Suppressor macrophage treated with lipopolysaccharide for 4 hours (primary cell): ENCODE measurements around the gene ZDHHC11.
"Not testable (repeated sequence)": the region's sequence is repeated elsewhere in the genome, so short reads cannot be mapped to it uniquely, and the experiment has no call there.

Source experiments
- DNase-seq: peaks from one replicate; pipeline ENCODE4 v3.0.0-alpha.2; 2020

The ZDHHC11 gene

GRCh38 chr5:850511-851006 lies at the start of gene ZDHHC11:
Gene ZDHHC11 (minus strand): TSS chr5:850986. CDS start chr5:850602, 384 bp downstream.
- DNase-seq: no peak

- no peak for DNase-seq
Measured at GRCh38 chr5:893711-894110, 42.9 kb upstream of the ZDHHC11 start.

- no peak for DNase-seq
Measured at GRCh38 chr5:893137-893506, 42.3 kb upstream of the ZDHHC11 start.

GRCh38 chr5:892394-893136 lies 41.8 kb upstream of the ZDHHC11 start, which contains the start of the genes BRD9 and TRIP13:
Gene BRD9 (minus strand): TSS chr5:892801. CDS start chr5:892657, 144 bp downstream.
Gene TRIP13 (plus strand): TSS chr5:892884. CDS start chr5:892999, 115 bp downstream.
- peak; percentile 92 for DNase-seq

GRCh38 chr5:891837-892393 lies 41.1 kb upstream of the ZDHHC11 start:
- peak; percentile 4 for DNase-seq

GRCh38 chr5:891117-891836 lies 40.5 kb upstream of the ZDHHC11 start:
- peak; percentile 12 for DNase-seq

- DNase-seq: no peak
Measured at GRCh38 chr5:889075-889710, 38.4 kb upstream of the ZDHHC11 start.

GRCh38 chr5:888638-889035 lies 37.9 kb upstream of the ZDHHC11 start:
- no peak for DNase-seq

GRCh38 chr5:887947-888637 lies 37.3 kb upstream of the ZDHHC11 start:
- no peak for DNase-seq

- DNase-seq: no peak
Measured at GRCh38 chr5:886716-887325, 36.0 kb upstream of the ZDHHC11 start.

GRCh38 chr5:886036-886435 lies 35.2 kb upstream of the ZDHHC11 start:
- DNase-seq: no peak

GRCh38 chr5:885529-885928 lies 34.7 kb upstream of the ZDHHC11 start:
- DNase-seq: no peak

GRCh38 chr5:885127-885442 lies 34.3 kb upstream of the ZDHHC11 start:
- no peak for DNase-seq

GRCh38 chr5:884345-885126 lies 33.8 kb upstream of the ZDHHC11 start:
- DNase-seq: no peak

- DNase-seq: no peak
Measured at GRCh38 chr5:883475-884181, 32.8 kb upstream of the ZDHHC11 start.

- no peak for DNase-seq
Measured at GRCh38 chr5:882253-883183, 31.7 kb upstream of the ZDHHC11 start.

GRCh38 chr5:881551-881935 lies 30.8 kb upstream of the ZDHHC11 start:
- no peak for DNase-seq

GRCh38 chr5:880816-881550 lies 30.2 kb upstream of the ZDHHC11 start:
- DNase-seq: no peak

- DNase-seq: not testable (repeated sequence)
Measured at GRCh38 chr5:878677-879076, 27.9 kb upstream of the ZDHHC11 start.
